22Rv1 (cell line): Measurements from ENCODE around the gene HIRA.

ENCODE experiments used
- H3K27ac ChIP-seq: fragments of 450-650 bp; 2 replicates; pipeline ENCODE4 v1.5.1; 2017
- ZFX ChIP-seq: fragments of 450-650 bp; IDR thresholded peaks from 2 replicates; pipeline ENCODE4 v1.6.1; 2017; ENCODE audit warnings: antibody characterized with exemption, borderline replicate concordance
- TF ChIP-seq, protein P1 (sequence below): fragments of 450-650 bp; IDR thresholded peaks from 2 replicates; pipeline ENCODE4 v1.5.1; 2017; ENCODE audit warnings: mild to moderate bottlenecking

Gene HIRA

DNA sequence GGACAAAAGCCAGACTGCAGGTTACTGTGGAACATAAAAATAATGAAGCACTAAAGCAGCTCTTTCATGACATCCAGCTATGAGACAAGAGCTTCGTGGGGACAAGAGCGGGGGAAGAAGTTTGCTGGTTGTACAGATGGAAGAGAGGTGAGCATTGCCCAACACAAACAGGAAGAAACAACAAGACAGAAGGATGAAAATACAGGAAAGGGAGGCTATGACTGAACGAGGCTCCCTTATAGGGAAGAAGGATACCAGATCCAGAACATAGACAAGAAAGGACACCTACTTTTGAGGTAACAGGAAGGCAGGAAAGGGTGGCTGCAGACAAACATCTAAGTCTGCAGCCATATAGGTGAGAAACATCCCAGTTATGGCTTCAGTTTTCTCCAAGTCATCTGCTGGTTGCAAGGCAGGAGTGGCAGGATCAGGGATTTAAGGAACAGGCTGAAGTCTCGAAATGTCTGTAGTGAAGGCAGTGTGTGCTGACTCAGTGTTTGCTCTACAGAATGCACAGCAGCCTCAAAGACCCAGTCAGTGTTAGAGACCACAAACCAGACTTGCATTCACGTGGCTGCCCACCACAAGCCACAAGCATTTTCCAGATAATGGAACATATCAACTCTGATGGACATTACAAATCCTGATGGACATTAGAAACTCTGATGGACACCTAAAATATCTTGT lies 141.9 kb downstream of the HIRA start:
- no peak overlapping the region for H3K27ac ChIP-seq
- TF ChIP-seq, protein P1, sequence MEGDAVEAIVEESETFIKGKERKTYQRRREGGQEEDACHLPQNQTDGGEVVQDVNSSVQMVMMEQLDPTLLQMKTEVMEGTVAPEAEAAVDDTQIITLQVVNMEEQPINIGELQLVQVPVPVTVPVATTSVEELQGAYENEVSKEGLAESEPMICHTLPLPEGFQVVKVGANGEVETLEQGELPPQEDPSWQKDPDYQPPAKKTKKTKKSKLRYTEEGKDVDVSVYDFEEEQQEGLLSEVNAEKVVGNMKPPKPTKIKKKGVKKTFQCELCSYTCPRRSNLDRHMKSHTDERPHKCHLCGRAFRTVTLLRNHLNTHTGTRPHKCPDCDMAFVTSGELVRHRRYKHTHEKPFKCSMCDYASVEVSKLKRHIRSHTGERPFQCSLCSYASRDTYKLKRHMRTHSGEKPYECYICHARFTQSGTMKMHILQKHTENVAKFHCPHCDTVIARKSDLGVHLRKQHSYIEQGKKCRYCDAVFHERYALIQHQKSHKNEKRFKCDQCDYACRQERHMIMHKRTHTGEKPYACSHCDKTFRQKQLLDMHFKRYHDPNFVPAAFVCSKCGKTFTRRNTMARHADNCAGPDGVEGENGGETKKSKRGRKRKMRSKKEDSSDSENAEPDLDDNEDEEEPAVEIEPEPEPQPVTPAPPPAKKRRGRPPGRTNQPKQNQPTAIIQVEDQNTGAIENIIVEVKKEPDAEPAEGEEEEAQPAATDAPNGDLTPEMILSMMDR, result no peak
- TF ChIP-seq ZFX, result no peak

DNA sequence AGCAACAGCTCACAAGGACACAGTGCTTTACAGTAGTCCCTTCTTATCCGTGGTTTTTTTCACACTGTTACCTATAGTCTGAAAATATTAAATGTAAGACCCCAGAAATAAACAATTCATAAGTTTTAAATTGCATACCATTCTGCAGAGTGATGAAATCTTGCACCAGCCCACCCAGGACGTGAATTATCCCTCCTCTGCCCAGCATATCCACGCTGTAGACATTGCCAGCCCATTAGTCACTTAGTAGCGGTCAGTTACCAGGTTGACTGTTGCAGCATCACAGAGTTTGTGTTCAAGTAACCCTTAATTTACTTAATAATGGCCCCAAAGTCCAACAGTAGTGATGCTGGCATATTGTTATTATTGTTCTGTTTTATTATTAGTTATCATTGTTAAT lies 143.6 kb downstream of the HIRA start:
- no peak overlapping the region for H3K27ac ChIP-seq
- TF ChIP-seq, protein P1, result no peak
- no peak for TF ChIP-seq ZFX

GRCh38 chr22:19287076-19287707 lies 144.3 kb downstream of the HIRA start:
- no peak overlapping the region for H3K27ac ChIP-seq
- TF ChIP-seq ZFX, result no peak
- TF ChIP-seq, protein P1, result no peak

DNA sequence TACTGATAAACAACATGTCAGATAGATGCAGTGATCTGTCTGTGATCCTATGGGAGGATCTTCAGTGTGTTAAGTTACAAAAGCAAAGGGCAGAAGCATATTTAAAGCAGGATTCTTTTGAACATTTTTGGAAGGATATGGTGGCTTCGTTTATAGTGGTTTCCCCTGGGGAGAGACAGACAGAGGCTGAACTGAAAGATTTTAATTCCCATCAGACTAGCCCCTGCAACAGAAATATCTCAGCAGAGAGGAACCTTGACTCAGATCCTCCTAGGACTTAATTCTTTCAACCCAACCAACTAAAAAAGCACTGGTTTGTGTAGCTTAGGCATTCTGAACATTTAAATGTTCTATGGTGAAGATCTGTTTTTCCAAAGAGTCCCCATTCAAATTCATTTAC lies 145.7 kb downstream of the HIRA start:
- no peak for TF ChIP-seq ZFX
- TF ChIP-seq, protein P1, result no peak
- H3K27ac ChIP-seq, result no peak overlapping the region
